GM12891 (cell line): ENCODE data around the gene ZCCHC10.

Source experiments
- POLR2A ChIP-seq: IDR thresholded peaks from 2 replicates; pipeline ENCODE4 v1.6.1; 2011; ENCODE audit warnings: low read depth, low read length, control low read depth
- POLR2AphosphoS5 ChIP-seq: IDR thresholded peaks from 2 replicates; pipeline ENCODE4 v1.6.1; 2011; ENCODE audit warnings: low read depth, low read length, control low read depth

DNA sequence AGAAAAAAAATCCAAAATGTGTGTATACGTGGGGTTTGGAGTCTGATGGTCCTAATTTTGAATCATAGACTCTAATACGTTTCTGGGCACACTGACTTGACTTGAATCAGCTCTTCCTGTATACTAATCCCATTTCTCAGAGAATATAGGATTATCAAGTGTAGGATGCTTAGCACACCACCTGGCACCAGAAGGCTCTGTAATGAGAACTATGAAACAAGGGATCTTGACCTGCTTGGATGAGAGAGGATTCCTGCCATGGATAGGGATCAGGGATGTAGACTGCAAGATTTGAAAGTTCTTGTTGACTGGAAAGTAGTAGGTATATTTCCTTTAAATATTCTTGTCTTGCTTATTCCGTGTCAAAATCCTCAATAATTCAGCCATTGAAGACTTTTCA lies 33.3 kb upstream of the ZCCHC10 start:
- no peak for TF ChIP-seq POLR2AphosphoS5
- TF ChIP-seq POLR2A, result no peak
